ENCODE measurements around the gene GLS. TPM values are rescaled to one million over a fixed set of nuclear protein-coding genes. Genes with fewer than 3 reads are reported as not detected.

GLS gene
- polyA plus RNA-seq, 1 donor, result 511 TPM

DNA sequence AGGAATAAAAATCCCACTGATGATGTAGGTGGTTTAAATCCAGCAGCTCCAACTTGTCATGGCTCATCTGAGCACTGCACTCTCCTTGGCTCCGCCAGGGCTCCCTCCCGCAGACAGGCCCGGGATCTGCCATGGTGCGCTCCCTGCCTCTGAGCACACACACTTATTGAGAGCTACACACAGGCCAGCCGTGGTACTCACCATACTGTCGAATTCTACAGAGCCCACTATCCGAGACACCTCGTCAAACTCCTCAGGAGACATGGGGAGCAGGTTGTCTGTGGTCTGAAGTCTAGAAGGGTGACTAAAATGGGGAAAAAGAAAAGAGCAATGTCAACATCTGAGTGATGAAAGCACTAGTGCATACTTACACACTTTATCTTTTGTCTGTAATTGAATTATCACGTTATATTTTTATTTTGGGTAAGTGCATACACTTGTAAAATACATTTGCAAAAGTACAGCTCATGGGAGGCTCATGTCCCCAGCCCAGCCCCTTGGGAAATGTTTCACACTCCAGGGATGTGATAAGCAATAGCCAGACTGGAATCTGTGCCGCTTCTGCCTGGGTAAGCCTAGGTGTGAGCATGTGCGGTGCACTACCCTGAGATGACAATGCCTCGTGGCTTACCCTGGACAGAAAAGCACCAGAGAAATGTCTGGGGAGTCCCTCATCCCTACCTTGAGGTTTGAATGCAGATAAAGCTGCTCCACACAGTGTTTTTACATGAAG is 94.2 kb downstream of the GLS start:
- peaks cover 1% of the 10 kb centered on the region for H3K4me1 ChIP-seq (ENCODE audit: control insufficient read depth, insufficient read depth, low read length)
- peaks cover 85% of the 10 kb centered on the region for H3K36me3 ChIP-seq (ENCODE audit: control insufficient read depth, insufficient read depth, low read length)
- WGBS (ENCODE audit: insufficient coverage, low lambda C conversion rate), result no CpG with 5 or more reads among the region's 12 CpGs

GRCh38 chr2:190976521-190976920 is 95.9 kb downstream of the GLS start:
- H3K4me1 ChIP-seq (ENCODE audit: control insufficient read depth, insufficient read depth, low read length), result peaks cover 8% of the 10 kb centered on the region
- no peak overlapping the region for H3K27ac ChIP-seq (ENCODE audit: low read length)
- no peaks in the 10 kb centered on the region for H3K9me3 ChIP-seq (ENCODE audit: control insufficient read depth, low read depth, low read length)
- no peaks in the 10 kb centered on the region for H3K27me3 ChIP-seq (ENCODE audit: control insufficient read depth, insufficient read depth, low read length)
- WGBS (ENCODE audit: insufficient coverage, low lambda C conversion rate), result no CpG with 5 or more reads among the region's 2 CpGs
- DNase-seq, result no peak
- no peak overlapping the region for H3K4me3 ChIP-seq (ENCODE audit: low read length)
- peaks cover 79% of the 10 kb centered on the region for H3K36me3 ChIP-seq (ENCODE audit: control insufficient read depth, insufficient read depth, low read length)

More for the DNA sequence above, 94.2 kb downstream of the GLS start:
- Histone ChIP-seq H3K27me3 (ENCODE audit: control insufficient read depth, insufficient read depth, low read length) (no peaks in the 10 kb centered on the region), H3K27ac (ENCODE audit: low read length) (no peak overlapping the region), H3K9me3 (ENCODE audit: control insufficient read depth, low read depth, low read length) (no peaks in the 10 kb centered on the region), H3K4me3 (ENCODE audit: low read length) (no peak overlapping the region)
- DNase-seq, result no peak

- DNase-seq, result no peak
- Histone ChIP-seq H3K27me3 (ENCODE audit: control insufficient read depth, insufficient read depth, low read length) (no peaks in the 10 kb centered on the region), H3K36me3 (ENCODE audit: control insufficient read depth, insufficient read depth, low read length) (peaks cover 77% of the 10 kb centered on the region), H3K4me3 (ENCODE audit: low read length) (no peak overlapping the region), H3K27ac (ENCODE audit: low read length) (no peak overlapping the region), H3K4me1 (ENCODE audit: control insufficient read depth, insufficient read depth, low read length) (peaks cover 8% of the 10 kb centered on the region), H3K9me3 (ENCODE audit: control insufficient read depth, low read depth, low read length) (no peaks in the 10 kb centered on the region)
- 88% methylated on average over 2 of the region's 5 CpGs for WGBS (ENCODE audit: insufficient coverage, low lambda C conversion rate)
Observed at GRCh38 chr2:190977505-190977904, 96.9 kb downstream of the GLS start.

DNA sequence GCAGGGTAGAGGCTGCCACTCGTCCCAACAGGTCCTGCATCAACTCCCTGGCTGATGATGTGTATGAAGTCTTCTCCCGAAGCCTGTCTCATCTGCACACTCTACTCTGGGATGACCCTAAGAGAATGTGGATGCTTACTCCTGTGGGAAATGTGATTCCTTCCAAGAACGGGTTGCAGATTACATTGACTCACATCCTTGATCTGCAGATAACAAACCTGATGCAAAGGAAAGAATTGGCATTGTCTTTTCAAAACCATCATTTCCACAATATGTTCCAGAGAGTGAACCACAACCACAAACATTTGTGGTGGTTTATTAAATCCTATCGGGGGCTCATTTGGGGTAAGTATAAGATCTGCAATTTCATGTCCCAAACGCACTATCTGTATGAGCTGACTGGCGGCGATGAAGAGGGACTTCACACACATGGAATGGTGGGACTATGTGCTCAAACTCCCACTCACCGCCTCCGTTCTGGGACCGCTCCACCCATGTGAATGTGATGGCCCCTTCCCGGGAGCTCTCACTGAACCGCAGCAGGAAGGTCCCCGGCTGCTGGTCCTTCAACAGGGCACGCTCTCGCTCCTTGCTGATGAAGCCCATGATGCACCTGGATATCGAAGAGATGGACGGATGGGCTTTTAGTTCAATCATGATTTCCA is 97.9 kb downstream of the GLS start:
- H3K9me3 ChIP-seq (ENCODE audit: control insufficient read depth, low read depth, low read length), result no peaks in the 10 kb centered on the region
- WGBS (ENCODE audit: insufficient coverage, low lambda C conversion rate), result 83% methylated on average over 1 of the region's 17 CpGs
- DNase-seq, result no peak
- H3K36me3 ChIP-seq (ENCODE audit: control insufficient read depth, insufficient read depth, low read length), result peaks cover 78% of the 10 kb centered on the region
- H3K27me3 ChIP-seq (ENCODE audit: control insufficient read depth, insufficient read depth, low read length), result no peaks in the 10 kb centered on the region
- H3K27ac ChIP-seq (ENCODE audit: low read length), result no peak overlapping the region
- H3K4me1 ChIP-seq (ENCODE audit: control insufficient read depth, insufficient read depth, low read length), result peaks cover 8% of the 10 kb centered on the region
- no peak overlapping the region for H3K4me3 ChIP-seq (ENCODE audit: low read length)

- Histone ChIP-seq H3K27me3 (ENCODE audit: control insufficient read depth, insufficient read depth, low read length) (no peaks in the 10 kb centered on the region), H3K4me1 (ENCODE audit: control insufficient read depth, insufficient read depth, low read length) (peaks cover 8% of the 10 kb centered on the region), H3K4me3 (ENCODE audit: low read length) (no peak overlapping the region), H3K9me3 (ENCODE audit: control insufficient read depth, low read depth, low read length) (no peaks in the 10 kb centered on the region), H3K27ac (ENCODE audit: low read length) (peak overlapping the region; percentile 30), H3K36me3 (ENCODE audit: control insufficient read depth, insufficient read depth, low read length) (peaks cover 74% of the 10 kb centered on the region)
- no CpG with 5 or more reads among the region's 14 CpGs for WGBS (ENCODE audit: insufficient coverage, low lambda C conversion rate)
- DNase-seq, result peak; percentile 60 to 81
Observed at GRCh38 chr2:190979906-190980629, 99.4 kb downstream of the GLS start.

DNA sequence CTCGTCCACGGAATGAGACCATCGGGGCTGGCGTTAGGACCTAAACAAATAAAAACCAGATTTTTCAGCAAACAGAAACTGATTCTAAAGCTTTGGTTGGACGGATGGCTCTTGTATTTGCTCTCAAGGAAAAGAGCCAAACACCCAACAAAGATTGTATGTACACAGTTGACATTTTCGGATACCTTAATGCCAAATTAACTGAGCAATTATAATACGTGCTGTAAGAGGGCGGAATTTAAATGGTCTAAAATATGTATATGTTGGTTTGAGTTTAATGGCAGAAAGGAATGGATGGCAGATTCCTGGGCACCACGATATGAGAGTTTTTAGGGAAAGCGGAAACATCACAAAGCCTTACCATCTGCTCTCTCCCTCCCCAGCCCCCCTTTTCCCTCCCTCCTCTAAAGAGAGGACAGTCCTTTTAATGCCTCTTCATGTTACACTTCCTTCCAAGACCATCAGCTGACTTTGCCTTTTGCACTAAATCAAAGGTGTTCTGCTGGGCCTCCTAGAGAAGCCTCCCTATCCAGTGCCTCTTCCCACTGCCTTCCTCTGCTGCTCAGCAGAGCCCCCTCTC is 100.1 kb downstream of the GLS start:
- peaks cover 75% of the 10 kb centered on the region for H3K36me3 ChIP-seq (ENCODE audit: control insufficient read depth, insufficient read depth, low read length)

GRCh38 chr2:190981333-190981732 is 100.7 kb downstream of the GLS start:
- WGBS (ENCODE audit: insufficient coverage, low lambda C conversion rate), result 80% methylated on average over 1 of the region's 6 CpGs
- Histone ChIP-seq H3K4me3 (ENCODE audit: low read length) (no peak overlapping the region), H3K27me3 (ENCODE audit: control insufficient read depth, insufficient read depth, low read length) (no peaks in the 10 kb centered on the region), H3K9me3 (ENCODE audit: control insufficient read depth, low read depth, low read length) (no peaks in the 10 kb centered on the region), H3K27ac (ENCODE audit: low read length) (no peak overlapping the region), H3K36me3 (ENCODE audit: control insufficient read depth, insufficient read depth, low read length) (peaks cover 75% of the 10 kb centered on the region), H3K4me1 (ENCODE audit: control insufficient read depth, insufficient read depth, low read length) (peaks cover 8% of the 10 kb centered on the region)
- no peak for DNase-seq

More for the DNA sequence above, 100.1 kb downstream of the GLS start:
- WGBS (ENCODE audit: insufficient coverage, low lambda C conversion rate), result 14% methylated on average over 1 of the region's 10 CpGs
- no peaks in the 10 kb centered on the region for H3K27me3 ChIP-seq (ENCODE audit: control insufficient read depth, insufficient read depth, low read length)
- H3K4me3 ChIP-seq (ENCODE audit: low read length), result no peak overlapping the region
- peaks cover 8% of the 10 kb centered on the region for H3K4me1 ChIP-seq (ENCODE audit: control insufficient read depth, insufficient read depth, low read length)
- H3K9me3 ChIP-seq (ENCODE audit: control insufficient read depth, low read depth, low read length), result no peaks in the 10 kb centered on the region
- no peak for DNase-seq
- peak overlapping the region; percentile 30 for H3K27ac ChIP-seq (ENCODE audit: low read length)

DNA sequence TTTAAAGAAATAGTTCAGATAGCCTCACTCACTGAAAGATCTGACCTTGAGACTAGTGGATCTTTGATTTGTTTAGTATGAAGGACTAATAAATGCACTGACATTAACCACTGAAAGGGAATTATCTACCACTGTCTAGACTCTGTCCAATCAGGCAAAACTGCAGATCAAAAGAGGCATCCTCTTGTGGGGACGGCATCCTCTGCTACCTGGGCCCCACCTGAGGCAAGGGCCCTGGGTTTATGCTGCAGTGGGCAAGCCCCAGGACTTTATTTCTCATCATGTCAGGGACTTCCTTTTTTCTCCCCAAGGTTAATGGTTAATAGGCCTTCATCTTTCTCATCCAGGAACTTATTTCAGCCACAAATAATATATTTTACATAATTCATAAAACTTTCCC is 101.1 kb downstream of the GLS start:
- no peak overlapping the region for H3K4me3 ChIP-seq (ENCODE audit: low read length)
- peaks cover 75% of the 10 kb centered on the region for H3K36me3 ChIP-seq (ENCODE audit: control insufficient read depth, insufficient read depth, low read length)
- H3K4me1 ChIP-seq (ENCODE audit: control insufficient read depth, insufficient read depth, low read length), result peaks cover 8% of the 10 kb centered on the region
- DNase-seq, result no peak
- no peaks in the 10 kb centered on the region for H3K27me3 ChIP-seq (ENCODE audit: control insufficient read depth, insufficient read depth, low read length)
- no CpG with 5 or more reads among the region's 1 CpG for WGBS (ENCODE audit: insufficient coverage, low lambda C conversion rate)
- no peak overlapping the region for H3K27ac ChIP-seq (ENCODE audit: low read length)
- H3K9me3 ChIP-seq (ENCODE audit: control insufficient read depth, low read depth, low read length), result no peaks in the 10 kb centered on the region

GRCh38 chr2:190982262-190983034 is 101.8 kb downstream of the GLS start:
- Histone ChIP-seq H3K27ac (ENCODE audit: low read length) (no peak overlapping the region), H3K4me3 (ENCODE audit: low read length) (no peak overlapping the region), H3K36me3 (ENCODE audit: control insufficient read depth, insufficient read depth, low read length) (peaks cover 77% of the 10 kb centered on the region), H3K4me1 (ENCODE audit: control insufficient read depth, insufficient read depth, low read length) (peaks cover 8% of the 10 kb centered on the region), H3K9me3 (ENCODE audit: control insufficient read depth, low read depth, low read length) (no peaks in the 10 kb centered on the region), H3K27me3 (ENCODE audit: control insufficient read depth, insufficient read depth, low read length) (no peaks in the 10 kb centered on the region)
- DNase-seq, result no peak
- 100% methylated on average over 1 of the region's 8 CpGs for WGBS (ENCODE audit: insufficient coverage, low lambda C conversion rate)

DNA sequence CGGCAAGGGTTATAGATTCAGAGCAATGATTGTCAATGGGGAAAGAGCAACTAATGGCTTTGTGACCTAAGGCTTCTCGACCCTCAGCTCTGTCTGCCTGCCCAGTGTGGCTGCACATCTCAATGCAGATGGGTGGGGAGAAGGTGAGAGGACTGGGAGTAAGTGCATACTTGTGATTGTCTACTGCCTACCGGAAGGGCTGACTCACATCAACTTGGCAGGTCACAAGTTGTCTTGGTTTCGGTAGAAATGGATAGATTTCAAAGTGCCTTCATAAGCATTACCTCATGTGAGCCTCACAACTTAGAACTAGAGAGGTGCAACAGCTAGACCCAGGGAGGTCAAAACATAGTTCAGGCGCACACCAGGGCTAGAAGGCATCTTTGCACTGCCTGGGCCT is 104.0 kb downstream of the GLS start:
- no peaks in the 10 kb centered on the region for H3K9me3 ChIP-seq (ENCODE audit: control insufficient read depth, low read depth, low read length)
- H3K27me3 ChIP-seq (ENCODE audit: control insufficient read depth, insufficient read depth, low read length), result no peaks in the 10 kb centered on the region
- H3K27ac ChIP-seq (ENCODE audit: low read length), result no peak overlapping the region
- no peak overlapping the region for H3K4me3 ChIP-seq (ENCODE audit: low read length)
- DNase-seq, result no peak
- whole genome bisulfite sequencing (ENCODE audit: insufficient coverage, low lambda C conversion rate), result no CpG with 5 or more reads among the region's 5 CpGs
- H3K4me1 ChIP-seq (ENCODE audit: control insufficient read depth, insufficient read depth, low read length), result peaks cover 8% of the 10 kb centered on the region
- peaks cover 80% of the 10 kb centered on the region for H3K36me3 ChIP-seq (ENCODE audit: control insufficient read depth, insufficient read depth, low read length)
